ENCODE results near the gene MAML1.

DNA sequence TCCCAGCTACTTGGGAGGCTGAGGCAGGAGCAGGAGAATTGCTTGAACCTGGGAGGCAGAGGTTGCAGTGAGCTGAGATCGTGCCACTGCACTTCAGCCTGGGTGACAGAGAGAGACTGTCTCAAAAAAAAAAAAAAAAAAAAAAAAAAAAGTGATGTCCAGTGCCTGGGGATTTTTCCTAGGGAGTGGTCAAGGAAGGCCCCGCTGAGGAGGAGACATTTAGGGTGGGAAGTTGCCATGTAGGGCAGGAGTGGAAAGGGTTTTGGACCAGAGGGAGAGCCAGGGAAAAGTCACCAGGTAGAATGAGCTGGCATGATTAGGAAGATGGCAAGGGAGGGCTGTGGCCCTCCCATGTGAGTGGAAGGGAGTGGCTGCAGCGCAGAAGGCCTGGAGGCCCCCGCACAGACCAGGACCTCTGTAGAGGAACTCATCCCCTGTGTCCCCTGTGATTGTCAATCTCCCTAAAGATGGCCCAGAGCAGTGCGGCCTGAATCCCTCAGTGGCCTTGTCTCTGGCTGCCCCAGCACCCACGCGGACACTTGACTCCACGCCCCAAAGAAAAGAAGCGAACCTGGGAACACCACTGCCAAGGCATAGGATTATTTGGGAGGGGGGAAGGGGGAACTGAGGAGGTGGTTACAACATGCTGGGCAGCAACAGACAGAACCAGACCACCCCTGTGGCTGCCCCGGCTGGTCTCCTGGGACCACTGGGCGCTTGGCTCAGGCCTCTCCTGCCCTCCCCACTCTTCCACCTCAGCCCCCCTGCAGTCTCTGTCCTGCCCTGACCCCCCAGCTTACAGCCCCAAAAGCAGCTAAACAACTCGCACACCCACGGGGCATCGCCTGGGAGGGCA, 85.5 kb downstream of the MAML1 start:
- TF ChIP-seq, protein P1, sequence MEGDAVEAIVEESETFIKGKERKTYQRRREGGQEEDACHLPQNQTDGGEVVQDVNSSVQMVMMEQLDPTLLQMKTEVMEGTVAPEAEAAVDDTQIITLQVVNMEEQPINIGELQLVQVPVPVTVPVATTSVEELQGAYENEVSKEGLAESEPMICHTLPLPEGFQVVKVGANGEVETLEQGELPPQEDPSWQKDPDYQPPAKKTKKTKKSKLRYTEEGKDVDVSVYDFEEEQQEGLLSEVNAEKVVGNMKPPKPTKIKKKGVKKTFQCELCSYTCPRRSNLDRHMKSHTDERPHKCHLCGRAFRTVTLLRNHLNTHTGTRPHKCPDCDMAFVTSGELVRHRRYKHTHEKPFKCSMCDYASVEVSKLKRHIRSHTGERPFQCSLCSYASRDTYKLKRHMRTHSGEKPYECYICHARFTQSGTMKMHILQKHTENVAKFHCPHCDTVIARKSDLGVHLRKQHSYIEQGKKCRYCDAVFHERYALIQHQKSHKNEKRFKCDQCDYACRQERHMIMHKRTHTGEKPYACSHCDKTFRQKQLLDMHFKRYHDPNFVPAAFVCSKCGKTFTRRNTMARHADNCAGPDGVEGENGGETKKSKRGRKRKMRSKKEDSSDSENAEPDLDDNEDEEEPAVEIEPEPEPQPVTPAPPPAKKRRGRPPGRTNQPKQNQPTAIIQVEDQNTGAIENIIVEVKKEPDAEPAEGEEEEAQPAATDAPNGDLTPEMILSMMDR (IDR thresholded peaks at IDR 0.05) = no peak
- TF ChIP-seq POLR2A (IDR thresholded peaks at IDR 0.05) = no peak
